Gastrocnemius medialis (tissue), 4 donors: ENCODE results near the gene ARRDC5. TPM values are rescaled to one million over a fixed set of nuclear protein-coding genes. Genes with fewer than 3 reads are reported as not detected.

Source experiments
- ATAC-seq, 2 donors: fragments of 150-250 bp; one replicate each; pipeline ENCODE4 v1.9.1; 2016
- DNase-seq, 2 donors: peaks; one replicate each; pipeline ENCODE4 v3.0.0-alpha.2; 2019
- H3K27ac ChIP-seq, 4 donors: fragments of 200-600 bp; sonication (generic); 1 replicate in 1 of 4; 2 replicates in 3 of 4; pipeline ENCODE4 v1.5.1; 2016 to 2018; ENCODE audit warnings: mild to moderate bottlenecking in 2 of 4, moderate library complexity in 1 of 4
- H3K27me3 ChIP-seq, 3 donors: fragments of 200-600 bp; sonication (generic) in 2 of 3; 1 replicate in 1 of 3; 2 replicates in 2 of 3; pipeline versions ENCODE4 v1.5.1 to v1.6.0; 2016 to 2019; ENCODE audit warnings: mild to moderate bottlenecking in 1 of 3, moderate library complexity in 1 of 3
- H3K36me3 ChIP-seq, 2 donors: fragments of 200-600 bp; sonication (generic) in 1 of 2; one replicate each; pipeline ENCODE4 v1.5.1; 2017 to 2018
- H3K4me1 ChIP-seq, 2 donors: fragments of 200-600 bp; sonication (generic) in 1 of 2; one replicate each; pipeline ENCODE4 v1.5.1; 2016 to 2017; ENCODE audit warnings: mild to moderate bottlenecking in 2 of 2
- H3K4me3 ChIP-seq, 4 donors: fragments of 200-600 bp; sonication (generic) in 3 of 4; 1 replicate in 1 of 4; 2 replicates in 3 of 4; pipeline ENCODE4 v1.5.1; 2016 to 2019; ENCODE audit warnings: mild to moderate bottlenecking in 2 of 4
- H3K9me3 ChIP-seq, 3 donors: fragments of 200-600 bp; sonication (generic) in 2 of 3; 1 replicate in 1 of 3; 2 replicates in 2 of 3; pipeline ENCODE4 v1.5.1; 2016 to 2019
- POLR2A ChIP-seq, 2 donors: fragments of 450-650 bp; IDR thresholded peaks; one replicate each; pipeline ENCODE4 v1.6.1; 2017; ENCODE audit warnings: antibody characterized with exemption in 2 of 2, mild to moderate bottlenecking in 2 of 2, moderate library complexity in 2 of 2
- in situ Hi-C, 4 donors: fragments of 200-750 bp; cut with MboI; loops; one replicate each; pipeline versions ENCODE4 v1.15.0 to v1.8.0; 2017; ENCODE audit warnings: low sequenced_read_pairs in 4 of 4
- intact Hi-C: fragments of 100-400 bp; cut with DNase I; formaldehyde crosslinking; loops from one replicate; pipeline ENCODE4 v1.15.1; 2023; ENCODE audit warnings: low total_unique reads
- microRNA-seq, 2 donors: library from miRNA; unstranded; fragments of <30 nt; microRNA quantifications; one replicate each; pipeline ENCODE4, GENCODE V29; 2016; ENCODE audit warnings: borderline replicate concordance in 2 of 2
- total RNA-seq, 4 donors: library from RNA; depleted of rRNA; stranded (reverse); fragments of >200 nt; gene quantifications; one replicate each; pipeline versions ENCODE4 v1.1.0 to v1.2.3, GENCODE V29; 2016
- TF ChIP-seq, protein P1 (sequence below), 5 experiments: fragments of 450-650 bp in 3 of 5; fragments of 200-600 bp in 2 of 5; sonication (generic) in 2 of 5; IDR thresholded peaks in 4 of 5; conservative IDR thresholded peaks in 1 of 5; 1 replicate in 4 of 5; 2 replicates in 1 of 5; pipeline ENCODE4 v1.5.1; 2016 to 2019; ENCODE audit warnings: antibody characterized with exemption in 5 of 5, mild to moderate bottlenecking in 3 of 5, moderate library complexity in 3 of 5

Gene ARRDC5
- total RNA-seq, 4 donors from 2014 or later, result not detected

GRCh38 chr19:4844348-4845179 is 58.1 kb downstream of the ARRDC5 start:
- H3K27ac ChIP-seq, result peak overlapping the region; percentile 40 to 76 (median 68)
- intact Hi-C loops, result no loop called here
- in situ Hi-C loops, result loop anchor here in 1 of 4 donors (5.0 kb wide), 1 partner anchor 37 kb away; no protein-coding TSS in a partner anchor
- no peak for TF ChIP-seq POLR2A (IDR thresholded peaks at IDR 0.05)
- TF ChIP-seq, protein P1, sequence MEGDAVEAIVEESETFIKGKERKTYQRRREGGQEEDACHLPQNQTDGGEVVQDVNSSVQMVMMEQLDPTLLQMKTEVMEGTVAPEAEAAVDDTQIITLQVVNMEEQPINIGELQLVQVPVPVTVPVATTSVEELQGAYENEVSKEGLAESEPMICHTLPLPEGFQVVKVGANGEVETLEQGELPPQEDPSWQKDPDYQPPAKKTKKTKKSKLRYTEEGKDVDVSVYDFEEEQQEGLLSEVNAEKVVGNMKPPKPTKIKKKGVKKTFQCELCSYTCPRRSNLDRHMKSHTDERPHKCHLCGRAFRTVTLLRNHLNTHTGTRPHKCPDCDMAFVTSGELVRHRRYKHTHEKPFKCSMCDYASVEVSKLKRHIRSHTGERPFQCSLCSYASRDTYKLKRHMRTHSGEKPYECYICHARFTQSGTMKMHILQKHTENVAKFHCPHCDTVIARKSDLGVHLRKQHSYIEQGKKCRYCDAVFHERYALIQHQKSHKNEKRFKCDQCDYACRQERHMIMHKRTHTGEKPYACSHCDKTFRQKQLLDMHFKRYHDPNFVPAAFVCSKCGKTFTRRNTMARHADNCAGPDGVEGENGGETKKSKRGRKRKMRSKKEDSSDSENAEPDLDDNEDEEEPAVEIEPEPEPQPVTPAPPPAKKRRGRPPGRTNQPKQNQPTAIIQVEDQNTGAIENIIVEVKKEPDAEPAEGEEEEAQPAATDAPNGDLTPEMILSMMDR (IDR thresholded peaks at IDR 0.05 in 4 of 5, conservative IDR thresholded peaks at IDR 0.05 in 1 of 5), result no peak
- ATAC-seq (no peak), DNase-seq (no peak)
- H3K36me3 ChIP-seq, result peaks cover 0 to 64% of the 10 kb centered on the region in 2 donors
- H3K4me1 ChIP-seq, result peaks cover 7 to 9% of the 10 kb centered on the region in 2 donors
- H3K4me3 ChIP-seq, result no peak overlapping the region
- no peaks in the 10 kb centered on the region for H3K27me3 ChIP-seq
- no peaks in the 10 kb centered on the region for H3K9me3 ChIP-seq

DNA sequence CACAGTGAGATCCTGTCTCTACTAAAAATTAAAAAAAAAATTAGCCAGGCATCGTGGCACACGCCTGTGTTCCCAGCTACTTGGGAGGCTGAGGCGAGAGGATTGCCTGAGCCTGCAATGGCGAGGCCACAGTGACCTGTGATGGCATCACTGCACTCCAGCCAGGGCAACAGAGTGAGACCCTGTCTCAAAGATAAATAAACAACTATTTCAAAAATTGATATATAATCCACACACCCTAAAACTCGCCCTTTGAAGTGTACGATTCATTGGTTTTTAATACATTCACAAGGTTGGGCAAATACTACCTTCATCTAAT is 59.1 kb downstream of the ARRDC5 start:
- DNase-seq, result no peak
- intact Hi-C loops, result no loop called here

More for the DNA sequence above, 59.1 kb downstream of the ARRDC5 start:
- no peak for ATAC-seq
- Histone ChIP-seq H3K4me3 (no peak overlapping the region), H3K36me3 (peaks cover 0 to 63% of the 10 kb centered on the region in 2 donors), H3K27ac (no peak overlapping the region), H3K9me3 (no peaks in the 10 kb centered on the region), H3K4me1 (peaks cover 7 to 9% of the 10 kb centered on the region in 2 donors), H3K27me3 (no peaks in the 10 kb centered on the region)
- in situ Hi-C loops, result no loop called here
- no peak for TF ChIP-seq POLR2A (IDR thresholded peaks at IDR 0.05)
- TF ChIP-seq, protein P1 (IDR thresholded peaks at IDR 0.05 in 4 of 5, conservative IDR thresholded peaks at IDR 0.05 in 1 of 5), result no peak

Small RNA genes within 50 kb of the gene (microRNA-seq; reads per million reads assigned to microRNA genes)
- gene MIR4747, result 0 reads per million in 2 donors

Other genes starting within 250 kb of the ARRDC5 start
- 10 to 100 TPM in 2 of 4 donors, 1 to 10 TPM in 2; 8.0 to 12.9 (median 10.1) TPM for gene MYDGF, start 232.6 kb downstream of the ARRDC5 start, total RNA-seq
- gene DPP9, start 179.1 kb downstream of the ARRDC5 start, total RNA-seq, result 100 to 1,000 TPM in 3 of 4 donors, 10 to 100 TPM in 1; 92.6 to 208 (median 148) TPM
- 100 to 1,000 TPM; 246 to 360 (median 300) TPM for gene FEM1A, start 111.2 kb downstream of the ARRDC5 start, total RNA-seq
- gene TICAM1, start 71.2 kb downstream of the ARRDC5 start, total RNA-seq, result 10 to 100 TPM in 2 of 4 donors, 1 to 10 TPM in 2; 5.9 to 14.0 (median 9.0) TPM
- gene PLIN3, start 35.2 kb downstream of the ARRDC5 start, total RNA-seq, result 100 to 1,000 TPM in 2 of 4 donors, 10 to 100 TPM in 2; 53.9 to 193 (median 92.5) TPM
- gene UHRF1, start 6.6 kb upstream of the ARRDC5 start, total RNA-seq, result under 1 TPM in 3 of 4 donors, not detected in 1; 0.12 to 0.72 (median 0.69) TPM
- gene KDM4B, start 66.2 kb upstream of the ARRDC5 start, total RNA-seq, result 10 to 100 TPM; 40.9 to 61.4 (median 46.4) TPM